ENCODE results near the gene GPR143.
A peak's percentile ranks its signal among the peaks of the same experiment; 100 is the strongest.

GRCh38 chrX:9788911-9789310, 23.3 kb upstream of the GPR143 start:
- TF ChIP-seq POLR2A (IDR thresholded peaks at IDR 0.05; ENCODE audit: low read depth, low read length) = no peak
- TF ChIP-seq CTCF (conservative IDR thresholded peaks at IDR 0.05; ENCODE audit: low read depth, low read length) = no peak
- no peak for TF ChIP-seq RCOR1 (IDR thresholded peaks at IDR 0.05; ENCODE audit: insufficient replicate concordance, low read length)
- TF ChIP-seq RFX5 (IDR thresholded peaks at IDR 0.05; ENCODE audit: low read depth, low read length) = no peak
- TF ChIP-seq RAD21 (IDR thresholded peaks at IDR 0.05; ENCODE audit: low read length) = no peak
- no peak for TF ChIP-seq SMC3 (IDR thresholded peaks at IDR 0.05; ENCODE audit: low read depth, low read length)
- no peak for TF ChIP-seq FOS (IDR thresholded peaks at IDR 0.05; ENCODE audit: low read depth, low read length)
- TF ChIP-seq NFE2L2 (IDR thresholded peaks at IDR 0.05; ENCODE audit: low read depth, low read length) = no peak
- TF ChIP-seq CEBPB (IDR thresholded peaks at IDR 0.05; ENCODE audit: low read depth, low read length) = no peak
- TF ChIP-seq BHLHE40 (IDR thresholded peaks at IDR 0.05; ENCODE audit: low read depth, low read length) = no peak
- no peak for TF ChIP-seq ELK1 (IDR thresholded peaks at IDR 0.05; ENCODE audit: borderline replicate concordance, low read depth, low read length)
- TF ChIP-seq MXI1 (IDR thresholded peaks at IDR 0.05; ENCODE audit: borderline replicate concordance, low read depth, low read length) = no peak
- TF ChIP-seq MAFK (IDR thresholded peaks at IDR 0.05; ENCODE audit: low read depth, low read length) = peak; percentile 33
